ENCODE measurements around the gene ARHGAP45.

ARHGAP45 gene

DNA sequence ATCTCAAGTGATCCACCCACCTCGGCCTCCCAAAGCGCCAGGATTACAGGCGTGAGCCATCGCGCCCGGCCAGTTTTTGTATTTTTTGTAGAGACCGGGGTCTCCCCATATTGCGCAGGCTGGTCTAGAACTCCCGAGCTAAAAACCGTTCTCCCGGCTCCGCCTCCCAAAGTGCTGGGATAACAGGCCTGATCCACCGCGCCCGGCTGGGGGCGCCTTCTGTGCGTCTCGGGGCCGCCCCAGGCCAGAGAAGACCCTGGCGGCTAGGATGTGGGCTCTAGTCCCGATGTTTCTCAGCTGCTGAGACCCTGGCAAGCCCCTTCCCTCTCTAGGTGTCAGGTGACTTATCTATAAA lies 3.6 kb downstream of the ARHGAP45 start:
- no peak for DNase-seq (ENCODE audit: low read depth in 2 of 2)

DNA sequence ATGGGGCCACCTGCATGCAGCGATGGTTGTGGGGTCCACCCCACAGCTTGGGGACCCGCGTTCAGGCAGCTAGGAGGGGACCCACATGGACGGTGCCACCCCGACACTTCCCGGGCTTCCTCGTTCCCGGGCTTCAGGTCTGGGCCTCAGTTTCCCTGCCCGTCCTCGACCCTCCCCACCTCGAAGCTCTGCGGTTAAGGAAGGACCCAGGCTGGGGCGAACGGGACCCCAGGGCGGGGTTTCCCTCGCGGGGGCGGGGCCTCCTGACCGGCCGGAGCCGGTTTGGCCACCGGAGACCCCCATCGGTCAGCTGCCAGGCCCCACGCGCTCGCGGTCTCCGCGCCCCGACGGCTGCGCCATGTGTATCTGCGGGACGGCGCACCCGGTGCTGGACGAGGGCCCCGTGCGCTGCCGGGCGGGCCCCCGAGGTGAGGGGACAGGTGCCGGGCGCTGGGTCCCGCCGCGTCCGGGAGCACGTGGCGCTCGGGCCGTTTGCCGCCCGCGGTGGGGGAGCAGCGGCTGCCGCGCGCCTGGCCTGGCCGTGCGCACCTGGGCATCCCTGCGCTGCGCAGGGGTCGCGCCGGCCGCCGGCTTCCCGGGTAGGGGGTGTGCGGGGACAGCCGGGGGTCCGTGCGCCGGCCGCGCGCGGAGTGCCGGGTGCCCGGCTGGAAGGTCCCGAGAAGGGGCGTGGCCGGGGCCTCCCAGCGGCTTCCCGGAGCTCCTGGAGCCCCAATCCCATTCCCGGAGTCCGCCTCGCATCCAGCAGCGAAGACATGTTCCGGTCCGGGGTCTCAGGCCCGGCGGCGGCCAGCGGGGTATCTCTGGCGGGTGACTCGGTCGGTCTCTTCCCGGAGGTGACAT lies 4.2 kb downstream of the ARHGAP45 start:
- DNase-seq (ENCODE audit: low read depth in 2 of 2) = no peak

DNA sequence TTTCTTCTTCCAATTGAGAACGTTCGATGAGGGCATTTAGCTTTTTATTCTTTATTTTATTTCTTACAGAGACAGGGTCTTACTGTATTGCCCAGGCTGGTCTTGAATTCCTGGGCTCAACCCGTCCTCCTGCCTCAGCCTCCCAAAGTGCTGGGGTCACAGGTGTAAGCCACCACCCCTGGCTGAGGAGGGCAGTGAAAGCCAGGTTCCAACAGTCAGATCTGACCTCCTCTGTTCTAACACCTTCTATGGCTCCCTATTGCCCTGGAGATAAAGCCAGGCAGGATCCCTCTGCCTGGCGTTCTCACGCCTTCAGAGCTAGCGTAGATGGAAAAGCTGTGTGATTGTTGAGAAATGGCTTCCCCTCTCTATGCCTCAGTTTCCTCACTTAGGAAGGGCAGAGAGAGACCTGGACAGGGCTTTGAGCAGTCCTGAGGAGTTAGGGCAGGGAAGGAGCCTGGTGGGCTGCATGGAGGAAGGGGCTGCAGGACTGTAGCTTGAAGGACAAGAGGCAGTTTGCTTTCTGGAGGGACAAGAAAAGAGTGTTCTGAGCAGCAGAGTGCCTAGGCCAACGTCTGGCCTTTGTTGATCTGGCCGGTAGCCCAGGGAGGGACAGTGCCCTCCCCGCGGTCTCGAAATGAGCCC lies 5.5 kb downstream of the ARHGAP45 start:
- DNase-seq (ENCODE audit: low read depth in 2 of 2) = no peak

DNA sequence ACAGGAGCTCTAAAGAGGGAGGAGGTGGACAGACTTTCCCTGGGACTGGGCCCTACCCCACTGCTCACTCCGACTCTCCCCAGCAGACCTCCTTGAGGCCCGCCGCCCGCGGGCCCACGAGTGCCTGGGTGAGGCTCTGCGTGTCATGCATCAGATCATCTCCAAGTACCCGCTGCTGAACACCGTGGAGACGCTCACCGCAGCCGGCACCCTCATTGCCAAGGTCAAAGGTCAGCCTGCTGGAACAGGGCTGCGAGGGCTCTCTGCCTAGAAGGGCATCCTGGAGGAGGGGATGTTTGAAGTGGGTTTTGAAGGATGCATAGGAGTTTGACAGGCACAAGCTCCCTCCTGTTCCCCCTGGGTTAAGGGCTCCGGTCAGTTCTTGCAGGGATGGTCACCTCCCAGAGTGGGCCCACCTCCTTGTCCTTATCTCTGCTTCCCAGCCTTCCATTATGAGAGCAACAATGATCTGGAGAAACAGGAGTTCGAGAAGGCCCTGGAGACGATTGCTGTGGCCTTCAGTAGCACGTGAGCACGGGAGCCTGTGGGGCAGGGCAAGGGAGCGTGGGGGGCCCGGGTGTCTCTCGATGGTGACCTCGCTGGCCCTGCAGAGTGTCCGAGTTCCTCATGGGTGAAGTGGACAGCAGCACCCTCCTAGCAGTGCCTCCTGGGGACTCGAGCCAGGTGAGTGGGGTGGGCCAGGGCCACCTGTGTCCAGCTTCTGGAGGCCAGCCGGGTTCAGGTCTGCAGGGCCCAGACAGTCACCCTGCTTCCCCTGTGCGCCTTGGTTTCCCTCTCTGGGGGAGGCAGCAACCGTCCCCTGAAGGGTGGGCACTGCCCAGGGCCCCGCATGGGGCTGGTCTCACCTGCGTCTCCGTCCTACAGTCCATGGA lies 6.3 kb downstream of the ARHGAP45 start:
- DNase-seq (ENCODE audit: low read depth in 2 of 2) = no peak

DNA sequence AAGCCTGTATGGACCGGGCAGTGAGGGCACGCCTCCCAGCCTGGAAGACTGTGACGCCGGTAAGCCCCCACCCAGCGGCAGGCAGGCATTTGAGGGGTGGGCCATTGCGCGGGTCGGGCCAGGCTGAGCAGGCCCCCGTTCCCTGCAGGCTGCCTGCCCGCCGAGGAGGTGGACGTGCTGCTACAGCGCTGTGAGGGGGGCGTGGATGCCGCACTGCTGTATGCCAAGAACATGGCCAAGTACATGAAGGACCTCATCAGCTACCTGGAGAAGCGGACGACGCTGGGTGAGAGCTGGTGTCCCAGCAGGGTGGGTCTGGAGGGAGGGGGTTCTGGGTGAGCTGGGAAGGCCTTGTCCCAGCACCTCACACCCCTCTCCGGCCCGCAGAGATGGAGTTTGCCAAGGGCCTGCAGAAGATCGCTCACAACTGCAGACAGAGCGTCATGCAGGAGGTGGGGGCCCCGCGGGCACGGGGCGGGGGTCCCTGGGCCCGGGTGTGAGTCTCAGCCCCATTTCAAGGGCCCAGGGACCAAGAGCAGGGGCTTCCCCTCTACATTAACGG lies 7.1 kb downstream of the ARHGAP45 start:
- DNase-seq (ENCODE audit: low read depth in 2 of 2) = no peak

DNA sequence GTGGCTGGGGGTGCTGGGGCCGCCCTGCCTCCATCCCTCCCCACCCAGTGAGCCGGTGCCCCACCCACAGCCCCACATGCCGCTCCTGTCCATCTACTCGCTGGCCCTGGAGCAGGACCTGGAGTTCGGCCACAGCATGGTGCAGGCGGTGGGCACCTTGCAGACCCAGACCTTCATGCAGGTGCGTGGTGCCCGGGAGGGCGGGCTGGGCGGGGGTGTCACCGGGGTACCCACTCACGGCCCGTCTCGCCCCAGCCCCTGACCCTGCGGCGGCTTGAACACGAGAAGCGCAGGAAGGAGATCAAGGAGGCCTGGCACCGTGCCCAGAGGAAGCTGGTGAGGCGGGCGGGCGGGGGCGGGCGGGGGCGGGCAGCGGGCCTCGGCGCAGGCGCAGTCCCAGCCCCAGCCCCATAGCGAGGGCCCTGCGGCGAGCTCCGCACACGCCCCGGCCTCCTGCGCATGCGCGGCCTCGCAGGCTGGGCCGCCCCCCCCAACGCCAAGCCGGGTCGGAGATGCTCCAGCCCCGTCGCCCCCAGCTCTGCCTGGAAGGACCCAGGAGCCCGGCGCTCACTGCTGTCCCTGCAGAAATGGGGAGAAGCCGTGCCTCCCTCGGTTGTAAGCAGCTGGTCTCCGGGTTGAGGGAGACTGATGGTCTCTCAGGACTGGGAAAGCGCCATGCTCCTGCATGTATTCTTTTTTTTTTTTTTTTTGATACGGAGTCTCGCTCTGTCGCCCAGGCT lies 7.7 kb downstream of the ARHGAP45 start:
- DNase-seq (ENCODE audit: low read depth in 2 of 2) = peak; percentile 80 to 95

DNA sequence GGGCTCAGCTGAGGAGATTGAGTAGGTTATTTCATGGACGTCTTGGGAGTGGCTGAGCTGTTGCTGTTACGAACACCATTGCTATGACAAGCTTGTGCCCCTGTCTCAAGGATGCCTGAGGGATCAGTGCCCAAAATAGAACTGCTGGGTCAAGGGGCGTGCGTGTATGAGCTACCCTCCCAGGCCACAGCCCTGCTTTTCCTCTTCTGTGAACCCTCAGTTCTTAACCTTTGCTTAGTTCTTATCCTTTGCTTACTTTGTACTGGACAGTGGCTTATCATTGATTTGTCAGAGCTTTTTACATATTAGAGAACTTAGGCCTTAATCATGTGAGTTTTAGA lies 9.0 kb downstream of the ARHGAP45 start:
- DNase-seq (ENCODE audit: low read depth in 2 of 2) = no peak

DNA sequence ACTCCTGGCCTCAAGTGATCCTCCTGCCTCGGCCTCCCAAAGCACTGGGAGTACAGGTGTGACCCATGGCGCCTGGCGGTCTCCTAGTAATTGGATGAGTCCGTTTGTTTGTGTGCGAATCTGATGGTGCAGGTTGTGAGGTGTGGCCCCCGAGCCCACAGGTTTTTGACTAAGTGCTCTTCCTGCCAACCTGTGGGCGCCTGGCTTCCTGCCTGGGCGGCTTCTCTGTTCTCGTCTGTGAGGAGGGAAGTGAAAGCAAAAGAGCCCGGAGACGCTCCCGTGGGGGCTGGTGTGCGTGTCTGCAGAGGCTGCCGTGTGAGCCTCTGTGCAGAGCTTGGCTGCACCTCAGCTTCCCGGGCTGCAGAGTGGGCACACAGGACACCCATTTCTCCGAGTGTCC lies 10.0 kb downstream of the ARHGAP45 start:
- DNase-seq (ENCODE audit: low read depth in 2 of 2) = peak; percentile 80 to 86

DNA sequence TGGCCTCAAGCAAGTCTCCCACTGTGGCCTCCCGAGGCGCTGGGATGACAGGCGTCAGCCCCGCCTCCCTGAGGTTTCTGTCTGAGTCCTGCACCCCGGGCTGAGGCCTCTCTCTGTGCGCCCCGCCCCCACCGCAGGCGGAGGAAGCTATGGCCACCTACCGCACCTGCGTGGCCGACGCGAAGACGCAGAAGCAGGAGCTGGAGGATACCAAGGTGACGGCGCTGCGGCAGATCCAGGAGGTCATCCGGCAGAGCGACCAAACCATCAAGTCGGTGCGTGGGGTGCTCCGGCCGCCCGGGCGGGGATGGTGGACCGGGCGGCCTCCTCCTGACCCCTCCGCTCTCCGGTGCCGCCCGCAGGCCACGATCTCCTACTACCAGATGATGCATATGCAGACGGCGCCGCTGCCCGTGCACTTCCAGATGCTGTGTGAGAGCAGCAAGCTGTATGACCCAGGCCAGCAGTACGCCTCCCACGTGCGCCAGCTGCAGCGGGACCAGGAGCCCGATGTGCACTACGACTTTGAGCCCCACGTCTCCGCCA lies 12.7 kb downstream of the ARHGAP45 start:
- peak in 1 of 2 donors; percentile 68 for DNase-seq (ENCODE audit: low read depth in 2 of 2)

DNA sequence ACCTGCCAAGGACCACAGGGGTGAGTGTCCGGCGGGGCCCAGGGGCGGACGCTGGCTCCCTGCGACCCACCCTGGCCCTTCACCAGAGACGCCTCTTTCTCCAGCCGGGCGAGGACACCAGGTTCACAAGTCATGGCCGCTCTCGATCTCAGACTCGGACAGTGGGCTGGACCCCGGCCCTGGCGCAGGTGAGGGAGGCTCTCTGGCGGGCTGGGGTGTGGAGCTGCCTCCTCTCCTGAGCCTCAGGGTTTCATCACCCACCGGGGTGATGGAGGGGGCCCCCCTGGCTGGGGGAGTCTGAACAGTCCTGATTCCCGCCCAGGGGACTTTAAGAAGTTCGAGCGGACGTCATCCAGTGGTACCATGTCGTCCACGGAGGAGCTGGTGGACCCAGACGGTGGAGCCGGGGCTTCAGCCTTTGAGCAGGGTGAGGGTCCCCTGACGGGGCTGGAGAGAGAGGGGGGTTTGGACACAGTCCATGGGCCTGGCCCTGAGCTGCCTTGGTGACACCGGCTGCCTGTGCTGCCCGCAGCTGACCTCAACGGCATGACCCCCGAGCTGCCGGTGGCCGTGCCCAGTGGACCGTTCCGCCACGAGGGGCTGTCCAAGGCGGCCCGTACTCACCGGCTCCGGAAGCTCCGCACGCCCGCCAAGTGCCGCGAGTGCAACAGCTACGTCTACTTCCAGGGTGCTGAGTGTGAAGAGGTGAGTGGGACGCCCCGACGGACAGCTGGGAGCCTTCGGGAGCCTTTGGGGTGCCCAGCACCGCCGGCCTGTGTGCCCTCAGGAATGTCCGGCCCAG lies 13.6 kb downstream of the ARHGAP45 start:
- DNase-seq (ENCODE audit: low read depth in 2 of 2) = no peak

DNA sequence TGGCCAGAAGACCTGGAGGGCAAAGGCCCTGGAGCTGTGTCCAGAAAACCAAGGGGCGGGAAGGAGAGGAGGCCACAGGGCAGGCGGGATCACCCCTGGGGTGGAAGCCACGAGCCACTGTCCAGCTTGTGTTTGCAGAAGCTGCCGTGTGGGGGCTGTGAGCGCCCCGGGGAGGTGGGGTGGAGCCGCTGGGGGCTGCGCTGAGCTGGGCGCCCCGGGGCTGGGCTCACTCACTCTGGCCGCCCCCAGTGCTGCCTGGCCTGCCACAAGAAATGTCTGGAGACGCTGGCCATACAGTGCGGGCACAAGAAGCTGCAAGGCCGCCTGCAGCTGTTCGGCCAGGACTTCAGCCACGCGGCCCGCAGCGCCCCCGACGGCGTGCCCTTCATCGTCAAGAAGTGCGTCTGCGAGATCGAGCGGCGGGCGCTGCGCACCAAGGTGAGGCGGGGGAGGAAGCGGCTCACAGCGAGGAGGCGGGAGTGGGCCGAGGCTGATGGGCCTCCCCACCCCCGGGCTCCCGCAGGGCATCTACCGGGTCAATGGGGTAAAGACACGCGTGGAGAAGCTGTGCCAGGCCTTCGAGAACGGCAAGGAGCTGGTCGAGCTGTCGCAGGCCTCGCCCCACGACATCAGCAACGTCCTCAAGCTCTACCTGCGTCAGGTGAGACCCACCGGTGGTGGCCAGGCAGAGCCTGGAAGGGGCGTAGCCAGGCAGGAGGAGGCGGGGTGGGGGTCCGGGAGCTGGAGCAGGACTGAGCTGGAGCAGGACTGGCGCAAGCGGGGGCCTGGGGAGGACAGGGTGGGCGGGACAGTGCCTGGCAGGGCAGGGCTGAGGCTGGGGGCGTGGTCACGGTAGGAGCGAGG lies 14.6 kb downstream of the ARHGAP45 start:
- no peak for DNase-seq (ENCODE audit: low read depth in 2 of 2)

DNA sequence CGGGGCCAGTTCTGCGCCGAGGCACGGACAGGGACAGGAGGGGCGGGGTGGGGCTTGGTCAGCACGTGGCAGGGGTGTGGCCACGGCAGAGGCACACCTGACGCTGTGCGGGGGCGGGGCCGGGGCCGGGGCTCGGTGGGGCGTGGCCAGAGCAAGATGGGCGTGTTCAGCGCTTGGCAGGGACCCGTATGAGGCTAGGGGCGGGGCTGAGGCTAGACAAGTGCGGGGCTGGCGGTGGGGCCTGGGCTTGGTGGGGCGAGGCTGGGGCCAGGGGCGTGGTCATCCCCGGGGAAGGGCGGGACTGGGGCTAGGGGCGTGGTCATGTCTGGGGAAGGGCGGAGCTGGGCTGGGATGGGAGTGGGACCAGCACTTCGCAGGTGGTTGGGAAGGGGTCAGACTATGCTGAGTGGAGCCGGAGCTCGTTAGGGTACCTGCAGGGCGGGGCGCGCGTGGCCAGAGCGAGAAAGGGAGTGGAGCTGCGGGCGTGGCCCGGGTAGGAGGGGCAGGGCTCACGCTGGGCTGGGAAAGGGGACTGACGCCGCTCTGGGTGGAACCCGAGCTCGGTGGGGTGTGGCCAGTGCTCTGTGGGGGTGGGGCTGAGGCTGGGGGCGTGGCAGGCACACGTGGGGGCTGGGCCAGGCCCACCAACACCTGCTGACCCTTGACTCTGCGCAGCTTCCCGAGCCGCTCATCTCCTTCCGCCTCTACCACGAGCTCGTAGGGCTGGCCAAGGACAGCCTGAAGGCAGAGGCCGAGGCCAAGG lies 15.4 kb downstream of the ARHGAP45 start:
- DNase-seq (ENCODE audit: low read depth in 2 of 2) = peak; percentile 49 to 62

DNA sequence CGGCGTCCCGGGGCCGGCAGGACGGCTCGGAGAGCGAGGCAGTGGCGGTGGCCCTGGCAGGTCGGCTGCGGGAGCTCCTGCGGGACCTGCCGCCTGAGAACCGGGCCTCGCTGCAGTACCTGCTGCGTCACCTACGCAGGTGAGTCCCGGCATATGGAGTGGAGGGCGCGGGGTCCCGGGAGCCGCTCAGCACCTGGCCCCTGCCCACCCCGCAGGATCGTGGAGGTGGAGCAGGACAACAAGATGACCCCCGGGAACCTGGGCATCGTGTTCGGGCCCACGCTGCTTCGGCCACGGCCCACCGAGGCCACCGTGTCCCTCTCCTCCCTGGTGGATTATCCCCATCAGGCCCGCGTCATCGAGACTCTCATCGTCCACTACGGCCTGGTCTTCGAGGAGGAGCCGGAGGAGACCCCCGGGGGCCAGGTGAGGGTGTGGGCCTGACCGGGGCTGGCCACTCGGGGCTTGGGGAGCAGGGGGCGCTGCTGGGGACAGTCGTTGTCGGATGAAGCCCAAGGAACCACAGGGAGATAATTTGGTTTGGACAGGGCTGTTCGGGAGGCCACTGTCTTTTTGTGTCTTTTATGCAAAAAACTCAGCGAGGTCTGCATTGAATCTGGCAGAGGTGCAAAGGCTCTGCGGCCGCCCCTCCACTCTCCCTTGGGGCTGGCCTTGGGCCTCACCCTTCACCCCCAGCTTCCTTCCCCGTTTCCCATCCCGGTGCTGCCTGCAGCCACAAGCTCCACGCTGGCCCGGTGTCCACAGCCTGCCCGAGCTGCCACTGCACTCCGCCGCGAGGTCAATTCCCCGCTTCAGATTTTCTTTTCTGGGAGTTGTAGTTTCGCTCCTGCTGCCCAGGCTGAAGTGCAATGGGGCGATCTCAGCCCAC lies 16.2 kb downstream of the ARHGAP45 start:
- DNase-seq (ENCODE audit: low read depth in 2 of 2) = no peak

DNA sequence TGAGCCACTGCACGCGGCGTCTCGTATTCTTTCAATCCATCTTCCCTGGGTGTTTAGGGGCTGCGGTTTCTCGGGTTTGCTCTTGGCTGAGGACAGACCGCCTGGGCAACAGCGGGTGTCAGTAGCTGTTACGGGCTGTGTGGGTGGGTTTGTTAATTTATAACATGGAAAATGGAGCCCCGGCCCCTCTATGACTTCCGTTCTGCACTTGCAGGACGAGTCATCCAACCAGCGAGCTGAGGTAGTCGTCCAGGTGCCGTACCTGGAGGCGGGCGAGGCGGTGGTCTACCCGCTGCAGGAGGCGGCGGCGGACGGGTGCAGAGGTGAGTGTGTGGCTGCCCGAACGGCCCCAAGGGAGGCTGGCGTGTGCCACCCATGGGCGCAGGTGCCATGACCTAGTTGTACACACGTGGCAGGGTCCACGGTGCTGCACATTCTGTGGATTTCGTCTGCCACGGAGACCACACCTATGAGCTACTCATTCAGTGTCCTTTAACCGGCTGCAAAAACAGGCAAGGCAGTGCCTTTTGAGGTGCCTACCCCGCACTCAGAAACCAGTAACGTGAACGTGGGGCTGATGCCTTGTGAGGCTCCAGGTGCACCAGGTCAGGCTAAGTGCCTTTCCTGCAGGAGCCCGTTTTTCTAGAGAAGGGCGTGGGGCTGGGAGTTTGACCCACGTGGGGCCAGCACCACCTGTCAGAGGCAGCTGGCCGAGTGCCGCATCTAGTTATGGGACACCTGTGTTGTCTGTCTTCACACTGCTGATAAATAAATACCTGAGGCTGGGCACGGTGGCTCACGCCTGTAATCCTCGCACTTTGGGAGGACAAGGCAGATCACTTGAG lies 17.3 kb downstream of the ARHGAP45 start:
- no peak for DNase-seq (ENCODE audit: low read depth in 2 of 2)

DNA sequence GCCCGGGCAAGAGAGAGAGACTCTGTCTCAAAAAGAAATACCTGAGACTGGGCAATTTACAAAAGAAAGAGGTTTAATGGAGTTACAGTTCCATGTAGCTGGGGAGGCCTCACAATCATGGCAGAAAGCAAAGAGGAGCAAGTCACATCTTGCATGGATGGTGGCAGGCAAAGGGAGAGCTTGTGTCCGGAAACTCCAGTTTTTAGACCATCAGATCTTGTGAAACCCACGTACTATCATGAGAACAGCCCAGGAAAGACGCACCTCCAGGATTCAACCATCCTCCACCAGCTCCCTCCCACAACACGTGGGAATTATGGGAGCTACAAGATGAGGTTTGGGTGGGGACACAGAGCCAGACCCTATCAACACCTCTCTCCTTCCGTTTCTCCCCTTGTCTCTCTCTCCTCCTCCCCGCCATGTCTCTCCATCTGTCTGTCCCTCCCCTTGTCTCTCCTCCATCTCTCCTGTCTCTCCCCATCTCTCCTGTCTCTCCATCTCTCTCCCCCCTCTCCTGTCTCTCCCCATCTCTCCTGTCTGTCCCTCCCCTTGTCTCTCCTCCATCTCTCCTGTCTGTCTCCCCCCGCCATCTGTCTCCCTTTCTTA lies 18.2 kb downstream of the ARHGAP45 start:
- DNase-seq (ENCODE audit: low read depth in 2 of 2) = no peak
